Activated B cell treated with CpG ODN at 0.5 μM for 24 hours (primary cell): ENCODE data around the gene KIRREL2. TPM values are rescaled to one million over a fixed set of nuclear protein-coding genes. Genes with fewer than 3 reads are reported as not detected.
A peak's percentile ranks its signal among the peaks of the same experiment; 100 is the strongest.

Experiments
- ATAC-seq: fragments of 200-7000 bp; cut with Tn5 transposase; one replicate; pipeline ENCODE4 v1.10.0; 2021; ENCODE audit warnings: low read depth, mild to moderate bottlenecking, moderate library complexity
- CTCF ChIA-PET: fragments of 350-600 bp; sonication (Branson Sonifier 250); formaldehyde crosslinking; loops from one replicate; lab custom pipeline; 2021; ENCODE audit warnings: antibody characterized with exemption; lab: Charles Lee
- POLR2A ChIA-PET: fragments of 350-600 bp; sonication (Branson Sonifier 250); formaldehyde crosslinking; loops from one replicate; lab custom pipeline; 2021; ENCODE audit warnings: antibody characterized with exemption; lab: Charles Lee
- DNase-seq: peaks from one replicate; pipeline ENCODE4 v3.0.0; 2022
- H3K27ac Mint-ChIP-seq: one replicate; pipeline ENCODE4 v1.8.0; 2020; ENCODE audit warnings: mixed read lengths
- H3K27me3 Mint-ChIP-seq: one replicate; pipeline ENCODE4 v1.8.0; 2021; ENCODE audit warnings: mixed read lengths
- H3K36me3 Mint-ChIP-seq: one replicate; pipeline ENCODE4 v1.8.0; 2021; ENCODE audit warnings: low read depth, mixed read lengths
- H3K4me1 Mint-ChIP-seq: one replicate; pipeline ENCODE4 v1.8.0; 2021; ENCODE audit warnings: mixed read lengths
- H3K4me3 Mint-ChIP-seq: one replicate; pipeline ENCODE4 v1.8.0; 2020; ENCODE audit warnings: mild to moderate bottlenecking, mixed read lengths
- H3K9me3 Mint-ChIP-seq: one replicate; pipeline ENCODE4 v1.8.0; 2020; ENCODE audit warnings: mixed read lengths
- CTCF ChIP-seq: fragments of 200-600 bp; IDR thresholded peaks from one replicate; pipeline ENCODE4 v1.8.0; 2022; ENCODE audit warnings: antibody characterized with exemption, mild to moderate bottlenecking
- intact Hi-C: fragments of 100-400 bp; cut with micrococcal nuclease; formaldehyde crosslinking; loops from one replicate; pipeline ENCODE4 v1.15.1; 2024
- total RNA-seq: library from RNA; stranded (reverse); gene quantifications from 2 replicates; pipeline ENCODE4 v1.2.3, GENCODE V29; 2022

KIRREL2 gene
- not detected in 2 replicates for total RNA-seq

GRCh38 chr19:35856546-35857149, at the start of gene KIRREL2:
Gene KIRREL2, plus strand, starts transcription at chr19:35856911. Its CDS starts 209 bp downstream, at chr19:35857120.
- Mint-ChIP-seq H3K9me3 (no peaks in the 10 kb centered on the region), H3K4me1 (peaks cover 14% of the 10 kb centered on the region), H3K27ac (no peak within 1 kb of the TSS), H3K36me3 (no peaks in the 10 kb centered on the region), H3K4me3 (peak within 1 kb of the TSS; percentile 78), H3K27me3 (peaks cover 54% of the 10 kb centered on the region)
- ATAC-seq (peak; percentile 28), DNase-seq (peak; percentile 38)
- TF ChIP-seq CTCF: no peak
- intact Hi-C loops: no loop called here
- ChIA-PET POLR2A (no interaction called here), CTCF (no interaction called here)

- H3K36me3 Mint-ChIP-seq: no peaks in the 10 kb centered on the region
Observed at GRCh38 chr19:35807633-35808032, 49.1 kb upstream of the KIRREL2 start.

GRCh38 chr19:35811317-35812219, 45.1 kb upstream of the KIRREL2 start:
- ChIA-PET CTCF (no interaction called here), POLR2A (no interaction called here)
- DNase-seq (no peak), ATAC-seq (no peak)
- no peak overlapping the region for H3K27ac Mint-ChIP-seq
- no peaks in the 10 kb centered on the region for H3K4me1 Mint-ChIP-seq
- intact Hi-C loops: no loop called here
- H3K27me3 Mint-ChIP-seq: peaks cover 9% of the 10 kb centered on the region
- no peaks in the 10 kb centered on the region for H3K36me3 Mint-ChIP-seq
- H3K9me3 Mint-ChIP-seq: peaks cover 4% of the 10 kb centered on the region
- TF ChIP-seq CTCF: no peak
- H3K4me3 Mint-ChIP-seq: no peak overlapping the region

More at GRCh38 chr19:35807633-35808032, 49.1 kb upstream of the KIRREL2 start:
- ChIA-PET POLR2A (no interaction called here), CTCF (no interaction called here)
- Mint-ChIP-seq H3K9me3 (no peaks in the 10 kb centered on the region), H3K4me3 (no peak overlapping the region), H3K27me3 (peaks cover 6% of the 10 kb centered on the region), H3K4me1 (peaks cover 10% of the 10 kb centered on the region), H3K27ac (no peak overlapping the region)
- DNase-seq (no peak), ATAC-seq (no peak)
- TF ChIP-seq CTCF: no peak
- intact Hi-C loops: no loop called here

- Mint-ChIP-seq H3K27me3 (peaks cover 10% of the 10 kb centered on the region), H3K9me3 (peaks cover 4% of the 10 kb centered on the region), H3K36me3 (no peaks in the 10 kb centered on the region), H3K27ac (no peak within 1 kb of the TSS), H3K4me3 (no peak within 1 kb of the TSS), H3K4me1 (no peaks in the 10 kb centered on the region)
- ChIA-PET CTCF (no interaction called here), POLR2A (no interaction called here)
- ATAC-seq: no peak
- TF ChIP-seq CTCF: no peak
- intact Hi-C loops: no loop called here
- no peak for DNase-seq
Observed at GRCh38 chr19:35812220-35813042, 44.3 kb upstream of the KIRREL2 start, which contains the start of gene PRODH2. Gene PRODH2, minus strand, starts transcription at chr19:35812845. Its CDS starts 40 bp downstream, at chr19:35812805.
